ENCODE data around the gene QTRT2. TPM values are rescaled to one million over a fixed set of nuclear protein-coding genes. Genes with fewer than 3 reads are reported as not detected.

Gene QTRT2
- total and polyA plus RNA-seq, 2 experiments from 2014 or later, result 32.3 to 66.5 TPM

DNA sequence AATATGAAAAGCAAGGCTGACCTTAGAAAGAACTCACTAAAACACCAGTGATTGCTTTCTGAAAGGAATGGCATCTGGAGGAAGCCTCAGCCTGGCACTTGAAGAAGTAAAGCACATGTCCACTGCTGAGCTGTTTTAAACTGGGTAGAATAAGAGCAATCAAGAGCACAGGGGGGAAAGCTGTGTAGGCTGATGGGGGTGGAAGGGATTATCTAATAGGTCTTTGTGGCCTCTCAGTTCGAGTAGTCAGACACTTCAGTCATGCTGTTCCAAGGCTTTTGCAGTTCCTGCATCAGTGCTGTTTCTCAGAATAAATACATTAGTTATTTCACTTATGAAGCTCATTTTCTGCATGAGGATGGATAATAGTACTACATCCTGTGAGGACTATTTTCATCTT is 22.8 kb upstream of the QTRT2 start:
- Histone ChIP-seq H3K27ac (ENCODE audit: low read depth) (no peak overlapping the region), H2AFZ (no peak overlapping the region), H4K20me1 (replicated peaks; ENCODE audit: insufficient read depth) (no peaks in the 10 kb centered on the region), H3K27me3 (ENCODE audit: insufficient read depth) (no peaks in the 10 kb centered on the region), H3K4me3 (no peak overlapping the region), H3K36me3 (ENCODE audit: insufficient read depth) (no peaks in the 10 kb centered on the region), H3K79me2 (replicated peaks; ENCODE audit: insufficient read depth) (no peaks in the 10 kb centered on the region), H3K4me2 (no peak overlapping the region), H3K4me1 (ENCODE audit: insufficient read depth) (peaks cover 8% of the 10 kb centered on the region), H3K9me2 (ENCODE audit: insufficient read depth) (no peaks in the 10 kb centered on the region), H3F3A (replicated peaks; ENCODE audit: low read depth) (no peaks in the 10 kb centered on the region)
- DNase-seq (ENCODE audit: low spot score) (no peak), ATAC-seq (no peak)
- no peak for TF ChIP-seq POLR2AphosphoS5 (IDR thresholded peaks at IDR 0.05; ENCODE audit: low read depth)
- TF ChIP-seq, protein P1, sequence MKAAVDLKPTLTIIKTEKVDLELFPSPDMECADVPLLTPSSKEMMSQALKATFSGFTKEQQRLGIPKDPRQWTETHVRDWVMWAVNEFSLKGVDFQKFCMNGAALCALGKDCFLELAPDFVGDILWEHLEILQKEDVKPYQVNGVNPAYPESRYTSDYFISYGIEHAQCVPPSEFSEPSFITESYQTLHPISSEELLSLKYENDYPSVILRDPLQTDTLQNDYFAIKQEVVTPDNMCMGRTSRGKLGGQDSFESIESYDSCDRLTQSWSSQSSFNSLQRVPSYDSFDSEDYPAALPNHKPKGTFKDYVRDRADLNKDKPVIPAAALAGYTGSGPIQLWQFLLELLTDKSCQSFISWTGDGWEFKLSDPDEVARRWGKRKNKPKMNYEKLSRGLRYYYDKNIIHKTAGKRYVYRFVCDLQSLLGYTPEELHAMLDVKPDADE (IDR thresholded peaks at IDR 0.05), result no peak
- no peak for TF ChIP-seq EZH2 (IDR thresholded peaks at IDR 0.05; ENCODE audit: low read depth, unreplicated experiment)
- TF ChIP-seq ZNF114 (CRISPR knock-in tag; IDR thresholded peaks at IDR 0.05), result no peak
- no peak for TF ChIP-seq ZNF331 (CRISPR knock-in tag; IDR thresholded peaks at IDR 0.05; ENCODE audit: low read depth)
- H3K27me3 Mint-ChIP-seq (ENCODE audit: insufficient read depth, low read depth, poor library complexity), result no peaks in the 10 kb centered on the region
- H3K4me3 Mint-ChIP-seq, result no peak overlapping the region
- H3K36me3 Mint-ChIP-seq (ENCODE audit: low read depth), result no peaks in the 10 kb centered on the region
- no peaks in the 10 kb centered on the region for H3K9me3 Mint-ChIP-seq
- H3K27ac Mint-ChIP-seq, result no peak overlapping the region
- peaks cover 16% of the 10 kb centered on the region for H3K4me1 Mint-ChIP-seq

DNA sequence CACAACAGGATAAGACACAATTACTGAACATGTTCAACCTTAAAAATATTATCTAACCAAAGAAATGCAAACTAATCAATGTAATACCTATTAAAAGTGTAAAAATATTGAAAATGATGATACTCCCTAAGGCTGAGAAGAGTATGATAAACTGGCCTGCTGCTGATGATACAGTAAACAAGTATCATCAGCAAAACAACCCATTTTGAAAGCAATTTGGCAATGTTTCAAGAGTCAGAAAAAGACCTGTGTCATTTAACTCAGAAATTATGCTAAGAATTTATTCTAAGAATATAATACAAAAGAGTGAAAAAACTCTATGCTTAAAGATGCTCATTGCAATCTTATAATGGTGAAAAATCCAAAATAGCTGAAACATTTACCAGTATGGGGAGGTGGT is 22.3 kb upstream of the QTRT2 start:
- Mint-ChIP-seq H3K27me3 (ENCODE audit: insufficient read depth, low read depth, poor library complexity) (no peaks in the 10 kb centered on the region), H3K9me3 (no peaks in the 10 kb centered on the region), H3K36me3 (ENCODE audit: low read depth) (no peaks in the 10 kb centered on the region), H3K27ac (no peak overlapping the region), H3K4me3 (no peak overlapping the region), H3K4me1 (peaks cover 16% of the 10 kb centered on the region)
- Histone ChIP-seq H3K27me3 (ENCODE audit: insufficient read depth) (no peaks in the 10 kb centered on the region), H2AFZ (no peak overlapping the region), H3K27ac (ENCODE audit: low read depth) (no peak overlapping the region), H3K4me3 (no peak overlapping the region), H3K36me3 (ENCODE audit: insufficient read depth) (no peaks in the 10 kb centered on the region), H3F3A (replicated peaks; ENCODE audit: low read depth) (no peaks in the 10 kb centered on the region), H3K9me2 (ENCODE audit: insufficient read depth) (no peaks in the 10 kb centered on the region), H4K20me1 (replicated peaks; ENCODE audit: insufficient read depth) (no peaks in the 10 kb centered on the region), H3K79me2 (replicated peaks; ENCODE audit: insufficient read depth) (no peaks in the 10 kb centered on the region), H3K4me1 (ENCODE audit: insufficient read depth) (peaks cover 8% of the 10 kb centered on the region), H3K4me2 (no peak overlapping the region)
- DNase-seq (ENCODE audit: low spot score), result no peak
- ATAC-seq, result no peak
- TF ChIP-seq, protein P2, sequence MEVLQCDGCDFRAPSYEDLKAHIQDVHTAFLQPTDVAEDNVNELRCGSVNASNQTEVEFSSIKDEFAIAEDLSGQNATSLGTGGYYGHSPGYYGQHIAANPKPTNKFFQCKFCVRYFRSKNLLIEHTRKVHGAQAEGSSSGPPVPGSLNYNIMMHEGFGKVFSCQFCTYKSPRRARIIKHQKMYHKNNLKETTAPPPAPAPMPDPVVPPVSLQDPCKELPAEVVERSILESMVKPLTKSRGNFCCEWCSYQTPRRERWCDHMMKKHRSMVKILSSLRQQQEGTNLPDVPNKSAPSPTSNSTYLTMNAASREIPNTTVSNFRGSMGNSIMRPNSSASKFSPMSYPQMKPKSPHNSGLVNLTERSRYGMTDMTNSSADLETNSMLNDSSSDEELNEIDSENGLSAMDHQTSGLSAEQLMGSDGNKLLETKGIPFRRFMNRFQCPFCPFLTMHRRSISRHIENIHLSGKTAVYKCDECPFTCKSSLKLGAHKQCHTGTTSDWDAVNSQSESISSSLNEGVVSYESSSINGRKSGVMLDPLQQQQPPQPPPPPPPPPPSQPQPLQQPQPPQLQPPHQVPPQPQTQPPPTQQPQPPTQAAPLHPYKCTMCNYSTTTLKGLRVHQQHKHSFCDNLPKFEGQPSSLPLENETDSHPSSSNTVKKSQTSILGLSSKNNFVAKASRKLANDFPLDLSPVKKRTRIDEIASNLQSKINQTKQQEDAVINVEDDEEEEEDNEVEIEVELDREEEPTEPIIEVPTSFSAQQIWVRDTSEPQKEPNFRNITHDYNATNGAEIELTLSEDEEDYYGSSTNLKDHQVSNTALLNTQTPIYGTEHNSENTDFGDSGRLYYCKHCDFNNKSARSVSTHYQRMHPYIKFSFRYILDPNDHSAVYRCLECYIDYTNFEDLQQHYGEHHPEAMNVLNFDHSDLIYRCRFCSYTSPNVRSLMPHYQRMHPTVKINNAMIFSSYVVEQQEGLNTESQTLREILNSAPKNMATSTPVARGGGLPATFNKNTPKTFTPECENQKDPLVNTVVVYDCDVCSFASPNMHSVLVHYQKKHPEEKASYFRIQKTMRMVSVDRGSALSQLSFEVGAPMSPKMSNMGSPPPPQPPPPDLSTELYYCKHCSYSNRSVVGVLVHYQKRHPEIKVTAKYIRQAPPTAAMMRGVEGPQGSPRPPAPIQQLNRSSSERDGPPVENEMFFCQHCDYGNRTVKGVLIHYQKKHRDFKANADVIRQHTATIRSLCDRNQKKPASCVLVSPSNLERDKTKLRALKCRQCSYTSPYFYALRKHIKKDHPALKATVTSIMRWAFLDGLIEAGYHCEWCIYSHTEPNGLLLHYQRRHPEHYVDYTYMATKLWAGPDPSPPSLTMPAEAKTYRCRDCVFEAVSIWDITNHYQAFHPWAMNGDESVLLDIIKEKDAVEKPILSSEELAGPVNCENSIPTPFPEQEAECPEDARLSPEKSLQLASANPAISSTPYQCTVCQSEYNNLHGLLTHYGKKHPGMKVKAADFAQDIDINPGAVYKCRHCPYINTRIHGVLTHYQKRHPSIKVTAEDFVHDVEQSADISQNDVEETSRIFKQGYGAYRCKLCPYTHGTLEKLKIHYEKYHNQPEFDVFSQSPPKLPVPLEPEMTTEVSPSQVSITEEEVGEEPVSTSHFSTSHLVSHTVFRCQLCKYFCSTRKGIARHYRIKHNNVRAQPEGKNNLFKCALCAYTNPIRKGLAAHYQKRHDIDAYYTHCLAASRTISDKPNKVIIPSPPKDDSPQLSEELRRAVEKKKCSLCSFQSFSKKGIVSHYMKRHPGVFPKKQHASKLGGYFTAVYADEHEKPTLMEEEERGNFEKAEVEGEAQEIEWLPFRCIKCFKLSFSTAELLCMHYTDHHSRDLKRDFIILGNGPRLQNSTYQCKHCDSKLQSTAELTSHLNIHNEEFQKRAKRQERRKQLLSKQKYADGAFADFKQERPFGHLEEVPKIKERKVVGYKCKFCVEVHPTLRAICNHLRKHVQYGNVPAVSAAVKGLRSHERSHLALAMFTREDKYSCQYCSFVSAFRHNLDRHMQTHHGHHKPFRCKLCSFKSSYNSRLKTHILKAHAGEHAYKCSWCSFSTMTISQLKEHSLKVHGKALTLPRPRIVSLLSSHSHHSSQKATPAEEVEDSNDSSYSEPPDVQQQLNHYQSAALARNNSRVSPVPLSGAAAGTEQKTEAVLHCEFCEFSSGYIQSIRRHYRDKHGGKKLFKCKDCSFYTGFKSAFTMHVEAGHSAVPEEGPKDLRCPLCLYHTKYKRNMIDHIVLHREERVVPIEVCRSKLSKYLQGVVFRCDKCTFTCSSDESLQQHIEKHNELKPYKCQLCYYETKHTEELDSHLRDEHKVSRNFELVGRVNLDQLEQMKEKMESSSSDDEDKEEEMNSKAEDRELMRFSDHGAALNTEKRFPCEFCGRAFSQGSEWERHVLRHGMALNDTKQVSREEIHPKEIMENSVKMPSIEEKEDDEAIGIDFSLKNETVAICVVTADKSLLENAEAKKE (CRISPR knock-in tag; IDR thresholded peaks at IDR 0.05), result no peak
- TF ChIP-seq EZH2phosphoT487 (IDR thresholded peaks at IDR 0.05; ENCODE audit: unreplicated experiment), result no peak
- no peak for TF ChIP-seq JUNB (IDR thresholded peaks at IDR 0.05; ENCODE audit: unreplicated experiment)
- no peak for TF ChIP-seq NANOG (IDR thresholded peaks at IDR 0.05; ENCODE audit: borderline replicate concordance)
- TF ChIP-seq STAT1 (IDR thresholded peaks at IDR 0.05; ENCODE audit: unreplicated experiment), result no peak
- TF ChIP-seq ZNF114 (CRISPR knock-in tag; IDR thresholded peaks at IDR 0.05), result no peak
- TF ChIP-seq, protein P1 (IDR thresholded peaks at IDR 0.05), result no peak
- TF ChIP-seq CREB1 (CRISPR knock-in tag; IDR thresholded peaks at IDR 0.05; ENCODE audit: low read depth), result no peak
- no peak for TF ChIP-seq ZNF331 (CRISPR knock-in tag; IDR thresholded peaks at IDR 0.05; ENCODE audit: low read depth)

Data from GM23338 (cell line).